DND-41 (cell line): ENCODE measurements around the gene GPA33.

Experiments
- ATAC-seq: fragments of 200-7000 bp; cut with Tn5 transposase; 3 replicates; pipeline ENCODE4 v1.9.1; 2021; ENCODE audit warnings: low read depth; ENCODE audit not compliant: insufficient read depth
- DNase-seq: peaks from one replicate; pipeline ENCODE4 v3.0.0-alpha.2; 2020
- H2AFZ ChIP-seq: 2 replicates; pipeline ENCODE4 v1.6.0; 2012; ENCODE audit warnings: low read depth, low read length
- H3K27ac ChIP-seq: 2 replicates; pipeline ENCODE4 v1.5.1; 2012; ENCODE audit warnings: low read length, inconsistent platforms
- H3K27me3 ChIP-seq: fragments of 200-600 bp; sonication (generic); 2 replicates; pipeline ENCODE4 v1.6.0; 2012; ENCODE audit warnings: low read length, mild to moderate bottlenecking, inconsistent platforms; ENCODE audit not compliant: insufficient read depth, poor library complexity
- H3K36me3 ChIP-seq: 2 replicates; pipeline ENCODE4 v1.5.1; 2012; ENCODE audit warnings: low read length, inconsistent platforms; ENCODE audit not compliant: insufficient read depth
- H3K4me1 ChIP-seq: 2 replicates; pipeline ENCODE4 v1.5.1; 2012; ENCODE audit warnings: mild to moderate bottlenecking, low read length; ENCODE audit not compliant: insufficient read depth
- H3K4me2 ChIP-seq: 2 replicates; pipeline ENCODE4 v1.6.0; 2012; ENCODE audit warnings: mild to moderate bottlenecking, moderate library complexity, low read length, inconsistent platforms; ENCODE audit not compliant: insufficient read depth
- H3K4me3 ChIP-seq, 2 experiments: fragments of 200-600 bp in 1 of 2; shearing (Covaris generic) in 1 of 2; 2 replicates each; pipeline ENCODE4 v1.5.1; 2012 to 2016; ENCODE audit warnings: inconsistent platforms in 2 of 2, low read length in 2 of 2, mild to moderate bottlenecking in 2 of 2, low read depth in 1 of 2, moderate library complexity in 1 of 2
- H3K79me2 ChIP-seq: 2 replicates; pipeline ENCODE4 v1.6.0; 2012; ENCODE audit warnings: low read length, inconsistent platforms; ENCODE audit not compliant: insufficient read depth
- H3K9ac ChIP-seq: 2 replicates; pipeline ENCODE4 v1.6.0; 2012; ENCODE audit warnings: low read depth, mild to moderate bottlenecking, inconsistent platforms, low read length, moderate library complexity
- H3K9me3 ChIP-seq: 2 replicates; pipeline ENCODE4 v1.5.1; 2012; ENCODE audit warnings: low read length, moderate library complexity, mild to moderate bottlenecking, inconsistent platforms; ENCODE audit not compliant: insufficient read depth, severe bottlenecking
- H4K20me1 ChIP-seq: 2 replicates; pipeline ENCODE4 v1.6.0; 2012; ENCODE audit warnings: low read length; ENCODE audit not compliant: insufficient read depth
- EZH2 ChIP-seq: IDR thresholded peaks from 3 replicates; pipeline ENCODE4 v1.6.1; 2012; ENCODE audit warnings: borderline replicate concordance, low read depth, mild to moderate bottlenecking, moderate library complexity, low read length, inconsistent platforms; ENCODE audit not compliant: severe bottlenecking
- TF ChIP-seq, protein P1 (sequence below): IDR thresholded peaks from 2 replicates; pipeline ENCODE4 v1.5.1; 2012; ENCODE audit warnings: borderline replicate concordance, low read length, moderate library complexity, mild to moderate bottlenecking; ENCODE audit not compliant: poor library complexity, severe bottlenecking; ENCODE audit errors: extremely low read depth

Gene GPA33

GRCh38 chr1:167011560-167012191, 78.5 kb downstream of the GPA33 start:
- no peak overlapping the region for H3K4me2 ChIP-seq
- no peak for DNase-seq
- H3K36me3 ChIP-seq: no peaks in the 10 kb centered on the region
- no peak overlapping the region for H2AFZ ChIP-seq
- no peaks in the 10 kb centered on the region for H3K9me3 ChIP-seq
- H3K4me1 ChIP-seq: no peaks in the 10 kb centered on the region
- H3K79me2 ChIP-seq: no peaks in the 10 kb centered on the region
- no peak for ATAC-seq
- no peak overlapping the region for H3K9ac ChIP-seq
- no peak for TF ChIP-seq EZH2
- TF ChIP-seq, protein P1, sequence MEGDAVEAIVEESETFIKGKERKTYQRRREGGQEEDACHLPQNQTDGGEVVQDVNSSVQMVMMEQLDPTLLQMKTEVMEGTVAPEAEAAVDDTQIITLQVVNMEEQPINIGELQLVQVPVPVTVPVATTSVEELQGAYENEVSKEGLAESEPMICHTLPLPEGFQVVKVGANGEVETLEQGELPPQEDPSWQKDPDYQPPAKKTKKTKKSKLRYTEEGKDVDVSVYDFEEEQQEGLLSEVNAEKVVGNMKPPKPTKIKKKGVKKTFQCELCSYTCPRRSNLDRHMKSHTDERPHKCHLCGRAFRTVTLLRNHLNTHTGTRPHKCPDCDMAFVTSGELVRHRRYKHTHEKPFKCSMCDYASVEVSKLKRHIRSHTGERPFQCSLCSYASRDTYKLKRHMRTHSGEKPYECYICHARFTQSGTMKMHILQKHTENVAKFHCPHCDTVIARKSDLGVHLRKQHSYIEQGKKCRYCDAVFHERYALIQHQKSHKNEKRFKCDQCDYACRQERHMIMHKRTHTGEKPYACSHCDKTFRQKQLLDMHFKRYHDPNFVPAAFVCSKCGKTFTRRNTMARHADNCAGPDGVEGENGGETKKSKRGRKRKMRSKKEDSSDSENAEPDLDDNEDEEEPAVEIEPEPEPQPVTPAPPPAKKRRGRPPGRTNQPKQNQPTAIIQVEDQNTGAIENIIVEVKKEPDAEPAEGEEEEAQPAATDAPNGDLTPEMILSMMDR: no peak
- no peak overlapping the region for H3K4me3 ChIP-seq
- H3K27ac ChIP-seq: no peak overlapping the region
- H4K20me1 ChIP-seq: no peaks in the 10 kb centered on the region
- H3K27me3 ChIP-seq: no peaks in the 10 kb centered on the region

- Histone ChIP-seq H3K27me3 (no peaks in the 10 kb centered on the region), H3K79me2 (no peaks in the 10 kb centered on the region), H3K36me3 (no peaks in the 10 kb centered on the region), H2AFZ (no peak overlapping the region), H3K9ac (no peak overlapping the region), H3K4me2 (no peak overlapping the region), H3K4me3 (no peak overlapping the region), H4K20me1 (no peaks in the 10 kb centered on the region), H3K9me3 (peaks cover 3% of the 10 kb centered on the region), H3K27ac (no peak overlapping the region), H3K4me1 (no peaks in the 10 kb centered on the region)
- TF ChIP-seq, protein P1: no peak
- TF ChIP-seq EZH2: no peak
- ATAC-seq (no peak), DNase-seq (no peak)
These were observed 86.5 kb downstream of the GPA33 start for GRCh38 chr1:167003711-167004110.
